SK-N-MC (cell line): ENCODE results near the gene MAP4K4.

Source experiments
- DNase-seq: peaks from one replicate; pipeline ENCODE4 v3.0.0-alpha.2; 2011; ENCODE audit warnings: low read depth, low spot score
- H3K27ac ChIP-seq: fragments of 200-600 bp; sonication (generic); 2 replicates; pipeline ENCODE4 v1.5.1; 2016; ENCODE audit warnings: mixed run types
- H3K36me3 ChIP-seq: fragments of 200-600 bp; sonication (generic); 2 replicates; pipeline ENCODE4 v1.6.1; 2017; ENCODE audit warnings: antibody characterized with exemption, low read length, mixed read lengths; ENCODE audit not compliant: insufficient read depth
- H3K4me3 ChIP-seq: fragments of 200-600 bp; sonication (generic); 2 replicates; pipeline ENCODE4 v1.5.1; 2016
- H3K9ac ChIP-seq: fragments of 200-600 bp; sonication (generic); 2 replicates; pipeline ENCODE4 v1.8.0; 2017; ENCODE audit warnings: mixed run types, mixed read lengths; ENCODE audit not compliant: insufficient read length
- H3K9me3 ChIP-seq: fragments of 200-600 bp; sonication (generic); 2 replicates; pipeline ENCODE4 v1.6.1; 2017; ENCODE audit warnings: low read depth, mild to moderate bottlenecking, antibody characterized with exemption, low read length, moderate library complexity, mixed read lengths
- EZH2 ChIP-seq: fragments of 200-600 bp; sonication (generic); IDR thresholded peaks from one replicate; pipeline ENCODE4 v1.6.1; 2017; ENCODE audit warnings: antibody characterized with exemption
- FOXP2 ChIP-seq: optimal IDR thresholded peaks from 2 replicates; pipeline ENCODE3; 2011; ENCODE audit warnings: mild to moderate bottlenecking, moderate library complexity; ENCODE audit not compliant: insufficient read depth; ENCODE audit errors: extremely low read length, control extremely low read depth
- POLR2AphosphoS5 ChIP-seq: IDR thresholded peaks from 2 replicates; pipeline ENCODE4 v1.6.1; 2012; ENCODE audit warnings: mild to moderate bottlenecking, low read depth, low read length, borderline replicate concordance

Gene MAP4K4

DNA sequence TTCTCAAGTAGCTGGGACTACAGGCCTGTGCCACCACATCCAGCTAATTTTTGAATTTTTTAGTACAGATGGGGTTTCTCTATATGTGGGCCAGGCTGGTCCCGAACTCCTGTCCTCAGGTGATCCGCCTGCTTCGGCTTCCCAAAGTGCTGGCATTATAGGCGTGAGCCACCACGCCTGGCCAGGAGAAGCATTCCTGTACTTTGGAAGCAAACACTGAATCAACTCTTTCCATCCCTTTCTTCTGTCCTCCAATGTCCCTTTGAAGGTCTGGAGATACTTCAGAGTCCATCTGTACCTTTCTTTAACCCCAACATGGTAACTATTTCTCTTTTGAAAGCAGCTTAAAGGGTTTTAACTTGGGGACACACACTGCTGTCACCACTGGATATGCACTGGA, 23.6 kb upstream of the MAP4K4 start:
- DNase-seq: no peak
- Histone ChIP-seq H3K9ac (no peak overlapping the region), H3K9me3 (no peaks in the 10 kb centered on the region), H3K36me3 (no peaks in the 10 kb centered on the region), H3K4me3 (no peak overlapping the region), H3K27ac (no peak overlapping the region)
- no peak for TF ChIP-seq POLR2AphosphoS5
- TF ChIP-seq FOXP2: no peak
- no peak for TF ChIP-seq EZH2

DNA sequence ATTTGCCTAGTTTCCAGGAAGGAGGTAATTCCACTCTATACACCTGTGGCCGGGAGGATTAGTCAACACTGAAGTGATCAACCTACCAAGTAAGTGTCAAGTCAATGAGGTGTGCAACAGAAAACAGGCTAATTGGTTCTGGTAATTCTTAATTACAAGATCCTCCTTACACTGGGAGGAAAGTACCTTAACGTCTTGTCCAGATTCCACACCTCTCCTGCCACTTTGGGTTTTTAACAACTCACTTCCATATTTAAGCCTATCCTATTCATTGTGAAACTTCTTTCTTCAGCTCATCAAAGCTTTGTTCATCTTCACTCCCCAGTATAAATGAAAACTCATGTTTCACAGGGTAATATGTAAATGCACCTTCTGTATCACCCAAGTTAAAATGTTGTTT, 22.0 kb upstream of the MAP4K4 start:
- TF ChIP-seq POLR2AphosphoS5 (no peak), FOXP2 (no peak), EZH2 (no peak)
- H3K9me3 ChIP-seq: no peaks in the 10 kb centered on the region
- H3K9ac ChIP-seq: no peak overlapping the region
- H3K27ac ChIP-seq: no peak overlapping the region
- no peak for DNase-seq
- no peaks in the 10 kb centered on the region for H3K36me3 ChIP-seq
- no peak overlapping the region for H3K4me3 ChIP-seq

DNA sequence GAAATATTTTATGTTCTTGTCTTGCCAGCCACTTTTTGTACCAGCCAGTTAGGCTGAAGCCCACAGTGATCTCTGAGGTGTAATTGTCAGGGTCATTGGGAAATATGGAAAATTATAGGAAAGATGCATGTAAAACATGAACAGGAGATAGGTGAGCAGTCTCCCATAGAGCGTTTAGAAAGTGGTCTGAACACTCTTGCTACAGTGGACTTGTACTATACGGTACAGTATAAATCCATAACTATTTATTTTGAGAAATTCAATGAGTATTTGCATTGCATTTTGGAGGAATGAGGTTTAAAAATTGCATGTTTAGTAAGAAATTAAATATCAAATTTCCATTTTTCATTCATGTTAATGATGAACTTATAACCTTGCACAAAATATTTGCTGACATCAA, 20.8 kb upstream of the MAP4K4 start:
- Histone ChIP-seq H3K9ac (no peak overlapping the region), H3K36me3 (no peaks in the 10 kb centered on the region), H3K9me3 (no peaks in the 10 kb centered on the region), H3K27ac (no peak overlapping the region), H3K4me3 (no peak overlapping the region)
- no peak for DNase-seq
- TF ChIP-seq FOXP2 (no peak), EZH2 (no peak), POLR2AphosphoS5 (no peak)

DNA sequence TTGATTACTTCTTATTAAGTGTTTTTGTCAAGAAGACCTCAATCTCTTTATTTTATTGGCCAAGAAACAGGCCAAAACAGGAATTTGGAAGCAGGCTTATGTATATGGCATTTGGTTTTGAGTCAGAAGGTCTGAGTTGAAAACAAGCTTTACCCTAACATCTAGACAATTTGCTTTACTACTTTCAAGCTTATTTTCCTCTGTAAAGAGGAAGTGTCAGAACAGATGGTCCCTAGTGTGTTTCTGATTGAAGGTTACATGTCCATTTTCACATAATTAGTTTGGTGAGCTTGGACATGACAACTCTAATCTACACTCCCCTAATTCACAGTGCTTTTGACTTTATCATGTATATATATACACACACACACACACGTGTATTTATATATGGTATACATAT, 19.8 kb upstream of the MAP4K4 start:
- no peak overlapping the region for H3K4me3 ChIP-seq
- no peak for DNase-seq
- no peaks in the 10 kb centered on the region for H3K36me3 ChIP-seq
- H3K9me3 ChIP-seq: no peaks in the 10 kb centered on the region
- no peak overlapping the region for H3K9ac ChIP-seq
- TF ChIP-seq FOXP2: no peak
- TF ChIP-seq POLR2AphosphoS5: no peak
- TF ChIP-seq EZH2: no peak
- H3K27ac ChIP-seq: no peak overlapping the region

DNA sequence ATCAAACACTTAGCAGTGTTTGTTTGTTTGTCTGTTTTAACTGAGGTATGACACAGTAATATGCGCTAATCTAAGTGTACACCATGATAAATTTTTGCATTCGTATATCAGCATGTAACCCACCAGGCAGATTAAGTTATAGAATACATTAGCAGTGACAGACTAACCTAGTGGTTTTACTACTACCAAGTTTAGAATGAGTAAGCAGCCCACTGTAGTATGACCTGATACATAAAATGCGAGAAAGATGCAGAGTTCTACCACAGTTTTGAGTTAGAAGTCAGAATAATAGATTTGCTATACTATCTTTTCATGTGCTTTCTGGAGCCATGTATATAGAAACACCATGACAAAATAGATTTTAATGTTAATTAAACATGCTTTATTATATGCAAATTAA, 19.1 kb upstream of the MAP4K4 start:
- no peak overlapping the region for H3K4me3 ChIP-seq

DNA sequence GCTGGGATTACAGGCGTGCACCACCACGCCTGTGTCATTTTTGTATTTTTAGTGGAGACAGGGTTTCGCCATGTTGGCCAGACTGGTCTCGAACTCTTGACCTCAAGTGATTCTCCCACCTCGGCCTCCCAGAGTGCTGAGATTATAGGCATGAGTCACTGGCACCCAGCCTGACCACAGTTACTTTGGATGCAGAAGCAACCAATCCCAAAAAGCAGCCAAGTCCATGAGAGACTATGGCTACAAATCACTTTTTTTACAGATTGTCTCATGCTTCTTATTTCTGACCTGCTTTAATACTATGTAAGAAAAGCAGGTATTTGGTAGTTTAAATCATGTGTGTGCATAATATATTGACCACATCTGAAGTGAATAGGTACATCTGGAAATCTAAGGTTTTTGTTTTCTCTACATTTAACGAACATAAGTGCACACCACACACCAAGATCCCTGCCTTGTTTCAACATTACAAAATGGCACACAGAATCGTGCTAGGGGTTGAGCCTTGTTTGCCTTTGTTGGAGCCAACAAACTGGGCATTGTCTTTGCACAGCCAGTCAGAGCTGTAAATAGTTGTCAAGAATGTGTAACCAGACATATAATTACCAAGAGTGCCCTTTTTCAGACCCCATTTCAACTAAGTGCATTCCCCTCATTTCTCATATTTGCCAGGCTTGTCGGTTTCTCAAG, 18.3 kb upstream of the MAP4K4 start:
- no peak for DNase-seq
- H3K9me3 ChIP-seq: no peaks in the 10 kb centered on the region
- no peaks in the 10 kb centered on the region for H3K36me3 ChIP-seq
- no peak overlapping the region for H3K9ac ChIP-seq
- no peak for TF ChIP-seq POLR2AphosphoS5
- TF ChIP-seq FOXP2: no peak
- no peak for TF ChIP-seq EZH2
- no peak overlapping the region for H3K4me3 ChIP-seq
- no peak overlapping the region for H3K27ac ChIP-seq

More for the DNA sequence above, 19.1 kb upstream of the MAP4K4 start:
- no peak for DNase-seq
- no peaks in the 10 kb centered on the region for H3K9me3 ChIP-seq
- no peak for TF ChIP-seq FOXP2
- no peak for TF ChIP-seq EZH2
- no peak for TF ChIP-seq POLR2AphosphoS5
- no peak overlapping the region for H3K27ac ChIP-seq
- H3K36me3 ChIP-seq: no peaks in the 10 kb centered on the region
- no peak overlapping the region for H3K9ac ChIP-seq

DNA sequence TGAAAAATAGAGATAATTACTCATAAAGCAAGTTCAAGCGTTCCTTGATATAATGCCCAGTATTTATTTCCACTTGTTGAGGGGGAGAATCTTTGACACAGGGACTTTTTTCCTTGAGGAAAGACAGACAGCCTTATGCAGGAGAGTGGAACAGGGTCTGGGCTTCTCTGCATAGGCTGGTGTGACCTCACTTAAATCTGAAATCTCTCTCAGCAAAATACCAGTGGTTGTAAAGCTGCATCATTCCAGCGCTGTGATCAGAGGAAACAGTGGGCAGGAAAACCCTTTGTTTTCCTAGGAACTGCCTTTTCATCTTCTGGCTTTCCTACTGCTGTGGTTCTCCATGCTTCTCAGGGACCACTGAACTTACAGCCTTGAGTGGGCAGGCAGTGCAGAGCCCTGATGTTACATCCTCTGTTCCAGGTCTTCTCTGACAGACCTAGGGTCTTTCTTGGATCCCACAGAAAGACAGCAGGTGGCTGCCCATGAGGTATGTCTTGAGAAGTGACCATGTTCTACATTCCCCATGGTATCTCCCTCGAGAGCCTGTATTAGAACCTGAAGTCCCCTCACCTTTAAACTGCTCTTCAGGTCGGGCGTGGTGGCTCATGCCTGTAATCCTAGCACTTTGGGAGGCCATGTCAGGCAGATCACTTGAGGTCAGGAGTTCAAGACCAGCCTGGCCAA, 17.6 kb upstream of the MAP4K4 start:
- TF ChIP-seq FOXP2: no peak
- TF ChIP-seq EZH2: no peak
- no peak for TF ChIP-seq POLR2AphosphoS5
- no peak for DNase-seq
- Histone ChIP-seq H3K4me3 (no peak overlapping the region), H3K27ac (no peak overlapping the region), H3K9ac (no peak overlapping the region), H3K9me3 (no peaks in the 10 kb centered on the region), H3K36me3 (no peaks in the 10 kb centered on the region)

DNA sequence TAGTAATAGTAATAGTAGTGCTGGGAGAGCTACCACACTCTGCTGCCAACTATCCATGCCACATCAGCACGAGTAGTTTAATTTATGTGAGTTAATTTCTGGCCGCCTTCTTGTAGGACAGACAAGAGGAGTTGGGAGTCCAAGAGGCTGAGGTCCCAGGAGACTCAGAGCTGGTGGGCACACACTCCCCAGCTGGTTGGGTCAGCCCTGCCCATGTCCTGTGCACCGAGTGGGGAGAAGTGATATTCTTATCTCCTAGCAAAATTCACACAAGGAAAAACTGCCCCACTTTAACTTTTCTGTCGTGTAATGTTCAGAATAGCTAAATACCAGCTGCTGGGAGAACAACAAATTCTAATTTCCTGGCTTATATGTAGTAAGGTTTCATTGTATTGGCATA, 15.2 kb upstream of the MAP4K4 start:
- Histone ChIP-seq H3K4me3 (no peak overlapping the region), H3K9ac (no peak overlapping the region), H3K36me3 (no peaks in the 10 kb centered on the region), H3K27ac (no peak overlapping the region), H3K9me3 (no peaks in the 10 kb centered on the region)
- DNase-seq: no peak
- TF ChIP-seq POLR2AphosphoS5: no peak
- no peak for TF ChIP-seq FOXP2
- no peak for TF ChIP-seq EZH2

DNA sequence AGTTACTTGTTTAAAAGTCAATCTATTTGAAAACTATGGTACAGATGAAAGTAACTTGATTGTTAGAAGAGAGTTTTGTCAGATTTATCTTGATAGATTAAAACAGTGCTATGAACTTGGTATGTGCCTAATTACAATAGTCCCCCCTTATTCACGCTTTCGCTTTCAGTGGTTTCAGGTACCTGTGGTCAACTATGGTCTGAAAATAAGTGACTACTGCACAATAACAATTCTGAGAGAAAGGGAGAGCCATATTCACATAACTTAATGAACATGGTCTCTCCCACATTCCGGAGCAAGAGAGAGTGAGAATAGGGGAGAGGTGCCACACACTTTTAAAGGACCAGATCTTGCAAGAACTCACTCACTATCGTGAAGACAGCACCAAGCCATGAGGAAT, 13.2 kb upstream of the MAP4K4 start:
- H3K9ac ChIP-seq: no peak overlapping the region
- no peaks in the 10 kb centered on the region for H3K9me3 ChIP-seq
- H3K36me3 ChIP-seq: no peaks in the 10 kb centered on the region
- no peak for DNase-seq
- H3K4me3 ChIP-seq: no peak overlapping the region
- TF ChIP-seq EZH2 (no peak), FOXP2 (no peak), POLR2AphosphoS5 (no peak)
- no peak overlapping the region for H3K27ac ChIP-seq
